ENCODE results near the gene CLK4.

Gene CLK4

DNA sequence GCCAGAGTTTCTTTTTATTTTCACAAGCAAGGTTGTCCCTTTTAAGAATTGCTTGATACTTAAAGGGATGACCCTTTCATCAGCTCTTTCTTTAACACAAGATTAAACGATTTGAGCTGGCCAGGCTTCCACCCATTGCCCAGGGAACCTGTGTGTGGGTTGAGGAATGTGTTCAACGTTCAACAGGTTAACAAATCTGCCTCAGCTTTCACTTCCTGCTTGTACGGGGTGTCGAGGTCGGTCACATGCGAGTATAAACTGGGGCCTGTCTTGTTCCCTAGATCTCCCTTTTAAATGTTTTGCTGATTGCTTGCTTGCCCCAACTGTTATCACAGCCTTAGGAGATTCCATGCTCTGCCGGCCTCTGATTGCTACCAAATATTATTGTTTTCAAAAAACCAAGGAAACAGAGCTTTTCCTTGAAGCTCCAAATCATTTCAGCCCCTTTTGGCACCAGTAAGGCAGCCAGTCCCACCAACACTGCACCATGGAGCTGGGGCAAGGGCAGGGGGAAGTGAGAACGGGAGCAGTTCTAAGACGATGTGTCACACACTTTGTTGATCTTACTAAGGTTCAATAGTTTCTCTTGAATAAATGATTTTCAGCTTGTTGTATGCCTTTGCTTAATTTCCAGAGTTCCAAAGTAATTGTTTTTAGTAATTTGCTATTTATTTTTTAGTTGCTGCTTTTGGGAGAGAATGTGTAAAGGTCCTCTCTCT lies 10.7 kb upstream of the CLK4 start:
- DNase-seq (ENCODE audit: low read depth, low spot score): no peak

- no peak for DNase-seq (ENCODE audit: low read depth, low spot score)
Observed at GRCh38 chr5:178632285-178632684, 5.4 kb upstream of the CLK4 start.

- DNase-seq (ENCODE audit: low read depth, low spot score): no peak
Observed at GRCh38 chr5:178630951-178631350, 4.1 kb upstream of the CLK4 start.

- no peak for DNase-seq (ENCODE audit: low read depth, low spot score)
Observed at GRCh38 chr5:178630475-178630930, 3.7 kb upstream of the CLK4 start.

DNA sequence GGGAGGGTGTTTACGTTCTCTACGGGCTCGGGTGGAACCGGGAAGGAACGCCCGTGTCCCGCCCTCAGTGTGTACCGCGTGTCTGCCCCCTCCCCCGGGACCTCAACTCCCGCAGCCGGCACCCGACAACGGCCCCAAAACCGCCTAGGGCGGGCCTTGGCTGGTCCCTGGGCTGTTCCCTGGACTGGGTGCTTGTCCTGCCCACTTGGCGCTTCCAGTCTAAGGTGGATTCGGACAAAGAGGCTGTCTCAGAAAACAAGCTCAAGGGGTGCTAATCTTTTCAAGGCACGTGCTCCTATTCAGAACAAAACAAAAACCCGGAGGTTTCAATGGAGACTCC lies 379 bp upstream of the CLK4 start:
- no peak for DNase-seq (ENCODE audit: low read depth, low spot score)

GRCh38 chr5:178625679-178626483 lies 969 bp downstream of the CLK4 start:
- DNase-seq (ENCODE audit: low read depth, low spot score): no peak

- no peak for DNase-seq (ENCODE audit: low read depth, low spot score)
Observed at GRCh38 chr5:178624631-178625546, 2.0 kb downstream of the CLK4 start.

GRCh38 chr5:178622679-178623247 lies 4.1 kb downstream of the CLK4 start:
- DNase-seq (ENCODE audit: low read depth, low spot score): no peak

DNA sequence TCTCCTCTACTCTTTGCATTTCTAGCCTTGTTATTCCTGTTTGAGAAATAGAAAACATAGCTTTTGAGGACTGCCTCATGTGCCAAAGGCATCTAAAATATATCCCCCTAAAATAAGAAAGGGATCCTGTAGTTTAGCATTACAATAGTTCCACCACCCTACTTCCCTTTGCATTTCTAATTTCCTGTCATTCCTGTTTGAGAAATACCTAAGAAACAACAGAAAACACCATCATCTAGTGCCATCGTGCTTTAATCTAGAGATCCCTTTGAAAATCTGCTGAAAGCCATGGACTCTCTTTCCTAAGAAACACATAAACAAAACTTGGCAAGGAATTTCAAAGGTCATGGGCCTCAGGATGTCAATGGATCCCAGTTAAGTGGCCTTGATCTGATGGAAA lies 7.5 kb downstream of the CLK4 start:
- no peak for DNase-seq (ENCODE audit: low read depth, low spot score)

DNA sequence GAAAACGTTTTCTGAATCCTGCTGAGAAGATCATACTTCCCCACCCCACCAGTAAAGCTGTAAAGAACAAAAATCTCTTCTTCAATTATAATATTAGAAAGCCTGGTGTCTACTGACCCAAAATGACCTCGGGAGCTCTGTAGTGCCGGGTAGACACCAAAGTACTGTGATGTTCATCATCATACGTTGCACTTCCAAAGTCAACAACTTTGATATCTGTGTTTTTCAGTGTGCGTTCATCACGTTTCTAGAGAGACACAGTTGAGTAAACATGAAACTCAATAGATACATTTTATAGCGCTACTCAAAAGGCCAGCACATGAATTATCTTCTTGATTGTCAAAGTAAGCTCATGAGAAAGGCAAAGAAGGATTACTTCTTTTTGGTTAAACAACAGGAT lies 14.6 kb downstream of the CLK4 start:
- DNase-seq (ENCODE audit: low read depth, low spot score): no peak

GRCh38 chr5:178606269-178606668 lies 20.6 kb downstream of the CLK4 start:
- no peak for DNase-seq (ENCODE audit: low read depth, low spot score)

DNA sequence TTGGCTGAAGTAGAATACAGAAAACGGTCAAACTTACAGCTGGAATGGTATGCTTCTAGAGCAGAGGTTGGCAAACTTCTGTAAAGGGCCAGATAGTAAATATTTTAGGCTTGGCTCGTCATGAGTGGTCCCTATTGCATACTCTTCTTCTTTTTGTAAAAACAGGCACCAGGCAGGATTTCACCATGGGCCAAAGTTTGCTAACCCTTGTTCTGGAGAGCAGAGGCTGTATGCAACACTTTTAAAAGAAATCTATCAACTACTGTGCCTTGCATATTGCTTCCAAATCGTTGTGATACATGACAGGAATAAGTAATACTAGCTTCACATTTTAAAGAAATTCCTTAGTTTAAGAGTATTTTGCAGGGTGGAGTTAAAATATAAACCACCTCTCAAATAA lies 21.1 kb downstream of the CLK4 start:
- no peak for DNase-seq (ENCODE audit: low read depth, low spot score)

DNA sequence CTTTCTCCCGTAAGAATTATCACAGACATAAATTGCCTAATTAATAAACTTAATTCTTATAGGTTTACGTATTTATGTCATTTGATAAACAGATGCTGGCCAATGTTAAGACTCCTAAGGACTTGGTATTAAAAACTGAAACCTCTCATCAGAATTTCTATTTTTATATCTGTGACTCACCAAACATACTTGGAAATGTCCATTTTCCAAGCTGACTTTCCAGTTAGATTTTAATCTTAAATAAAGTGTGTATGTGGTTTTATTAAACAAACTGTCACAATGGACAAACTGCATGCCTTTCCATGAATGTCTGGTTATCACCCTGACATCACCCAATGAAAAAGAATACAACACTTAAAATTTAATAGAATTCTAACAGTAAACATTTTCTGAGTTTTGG lies 24.1 kb downstream of the CLK4 start:
- DNase-seq (ENCODE audit: low read depth, low spot score): no peak

- no peak for DNase-seq (ENCODE audit: low read depth, low spot score)
Observed at GRCh38 chr5:178595750-178596149, 31.1 kb downstream of the CLK4 start.

- DNase-seq (ENCODE audit: low read depth, low spot score): no peak
Observed at GRCh38 chr5:178595150-178595549, 31.7 kb downstream of the CLK4 start.

DNA sequence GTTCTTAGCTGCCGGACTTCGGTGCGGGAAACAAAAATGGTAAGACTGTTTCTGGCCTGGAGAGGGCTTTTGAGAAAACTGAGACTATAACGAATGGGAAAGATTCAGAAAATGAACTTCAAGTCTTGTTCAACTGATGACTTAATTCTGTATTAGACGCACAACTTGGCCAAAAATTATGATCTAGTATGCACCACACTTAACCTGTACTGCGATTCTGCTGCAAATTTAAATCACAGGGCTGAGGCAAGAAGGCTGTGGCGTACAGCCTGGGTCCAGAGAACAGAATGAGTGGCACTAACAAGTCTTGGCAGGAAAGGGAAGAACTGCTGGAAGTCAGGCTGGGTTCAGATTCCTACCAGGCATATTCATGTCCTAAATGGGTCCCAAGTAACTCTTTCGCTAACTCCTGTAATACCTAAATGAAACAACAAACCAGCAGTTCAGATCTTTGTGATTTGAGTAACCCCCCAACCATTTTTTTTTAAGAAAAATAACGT lies 35.9 kb downstream of the CLK4 start:
- DNase-seq (ENCODE audit: low read depth, low spot score): no peak

DNA sequence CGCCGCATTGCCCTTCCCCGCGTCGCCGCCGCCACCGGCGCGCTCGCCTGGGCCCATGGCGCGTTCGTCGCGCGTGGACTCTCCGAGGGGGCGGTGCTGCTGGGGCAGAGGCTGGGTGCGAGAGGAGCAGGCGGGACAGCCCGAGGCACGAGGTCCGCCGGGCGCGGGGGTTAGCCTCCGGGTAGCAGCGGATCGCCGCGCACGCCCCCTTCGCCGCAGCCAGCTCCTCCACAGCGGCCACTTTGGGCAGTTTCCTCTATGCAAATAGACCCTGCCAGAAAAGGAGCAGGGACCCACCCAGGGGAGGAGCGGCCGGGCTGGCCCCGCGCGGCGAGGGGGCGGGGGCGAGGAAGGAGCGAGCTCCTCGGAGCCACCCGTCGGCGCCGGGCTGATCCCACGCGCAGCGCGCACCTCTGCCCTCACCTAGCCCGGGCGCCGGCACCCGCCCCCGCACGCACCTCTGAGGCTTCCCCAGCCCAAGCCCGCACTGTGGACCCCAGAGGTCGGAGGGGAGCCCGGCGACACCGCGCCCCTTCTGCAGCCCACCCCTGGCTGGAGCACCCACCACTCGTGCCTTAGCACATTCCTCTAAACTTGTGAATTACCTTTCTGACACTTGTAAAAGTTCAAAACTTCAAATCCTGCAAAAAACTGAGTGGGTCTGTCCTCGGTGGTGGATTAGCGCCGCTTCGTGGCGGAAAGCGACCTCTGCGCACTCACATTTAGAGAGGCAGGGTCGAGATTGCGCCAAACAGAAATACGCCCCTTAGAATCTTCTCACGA lies 36.5 kb downstream of the CLK4 start, which contains the start of gene COL23A1:
COL23A1 (minus strand) TSS at position 253 of the 783 bp plus-strand sequence.
- no peak for DNase-seq (ENCODE audit: low read depth, low spot score)

GRCh38 chr5:178589180-178590140 lies 37.4 kb downstream of the CLK4 start:
- no peak for DNase-seq (ENCODE audit: low read depth, low spot score)

DNA sequence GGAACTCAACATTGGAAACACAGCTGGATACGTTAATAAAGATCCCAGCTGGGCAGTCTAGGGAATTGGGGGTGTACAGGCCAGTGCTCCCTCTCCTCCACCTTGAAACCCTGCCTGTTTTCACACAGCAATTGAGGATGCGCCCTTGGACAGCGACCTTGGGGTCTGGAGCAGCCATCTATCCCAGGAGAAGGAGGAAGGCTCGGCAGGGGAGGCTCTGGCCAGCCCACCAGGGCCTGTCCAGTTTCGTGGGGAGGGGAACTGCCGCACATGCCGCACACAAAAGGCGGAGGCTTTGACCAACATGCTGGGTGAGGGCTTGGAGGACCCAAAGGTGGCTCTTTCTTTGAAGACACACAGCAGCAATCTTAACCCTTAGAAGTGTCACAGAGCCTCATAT lies 38.1 kb downstream of the CLK4 start:
- no peak for DNase-seq (ENCODE audit: low read depth, low spot score)

Measured in activated CD4-positive, CD25-positive, alpha-beta regulatory T cell treated with anti-CD3 and anti-CD28 coated beads, Interleukin-2, amount 50 U/mL, for 16 hours (primary cell).